CMK (cell line): Measurements from ENCODE around the gene MAK.
A peak's percentile ranks its signal among the peaks of the same experiment; 100 is the strongest.
"Not testable (repeated sequence)": the region's sequence is repeated elsewhere in the genome, so short reads cannot be mapped to it uniquely, and the experiment has no call there.

Experiments used
- DNase-seq: peaks from one replicate; pipeline ENCODE4 v3.0.0-alpha.2; 2010; ENCODE audit warnings: low read depth

MAK gene

GRCh38 chr6:10778230-10778629 lies 60.1 kb downstream of the MAK start:
- no peak for DNase-seq

- peak; percentile 49 for DNase-seq
Measured at GRCh38 chr6:10771371-10771894, 66.9 kb downstream of the MAK start.

GRCh38 chr6:10769419-10769818 lies 68.9 kb downstream of the MAK start:
- no peak for DNase-seq

- no peak for DNase-seq
Measured at GRCh38 chr6:10763006-10763405, 75.3 kb downstream of the MAK start.

- DNase-seq: no peak
Measured at GRCh38 chr6:10759884-10760329, 78.4 kb downstream of the MAK start.

- DNase-seq: peak; percentile 41
Measured at GRCh38 chr6:10759312-10759839, 79.0 kb downstream of the MAK start.

- no peak for DNase-seq
Measured at GRCh38 chr6:10756085-10756484, 82.3 kb downstream of the MAK start.

- DNase-seq: not testable (repeated sequence)
Measured at GRCh38 chr6:10751757-10752156, 86.6 kb downstream of the MAK start.

- DNase-seq: not testable (repeated sequence)
Measured at GRCh38 chr6:10750568-10750967, 87.8 kb downstream of the MAK start.

- DNase-seq: no peak
Measured at GRCh38 chr6:10749734-10750133, 88.6 kb downstream of the MAK start.

GRCh38 chr6:10747251-10747972 lies 90.9 kb downstream of the MAK start, which contains the start of gene TMEM14B:
TMEM14B (plus strand) TSS chr6:10747805; CDS start chr6:10749246, 1,441 bp downstream.
- peak; percentile 92 for DNase-seq

- no peak for DNase-seq
Measured at GRCh38 chr6:10746915-10747250, 91.5 kb downstream of the MAK start.

- DNase-seq: no peak
Measured at GRCh38 chr6:10745116-10745515, 93.2 kb downstream of the MAK start.

- DNase-seq: no peak
Measured at GRCh38 chr6:10743515-10743914, 94.8 kb downstream of the MAK start.

- DNase-seq: no peak
Measured at GRCh38 chr6:10742251-10742650, 96.1 kb downstream of the MAK start.

GRCh38 chr6:10741643-10742042 lies 96.7 kb downstream of the MAK start:
- DNase-seq: not testable (repeated sequence)

GRCh38 chr6:10740061-10740460 lies 98.3 kb downstream of the MAK start:
- DNase-seq: no peak

GRCh38 chr6:10736731-10737130 lies 101.6 kb downstream of the MAK start:
- DNase-seq: no peak

- no peak for DNase-seq
Measured at GRCh38 chr6:10733863-10734262, 104.5 kb downstream of the MAK start.

GRCh38 chr6:10733151-10733715 lies 105.1 kb downstream of the MAK start:
- DNase-seq: no peak

- DNase-seq: no peak
Measured at GRCh38 chr6:10730254-10730653, 108.1 kb downstream of the MAK start.

- DNase-seq: no peak
Measured at GRCh38 chr6:10725716-10726115, 112.6 kb downstream of the MAK start.

GRCh38 chr6:10725044-10725443 lies 113.3 kb downstream of the MAK start:
- DNase-seq: no peak

- no peak for DNase-seq
Measured at GRCh38 chr6:10723567-10723881, 114.8 kb downstream of the MAK start.
